NT2/D1 (cell line): ENCODE measurements around the gene FBXO48.

Source experiments
- SUZ12 ChIP-seq: IDR thresholded peaks from 2 replicates; pipeline ENCODE4 v1.6.1; 2011; ENCODE audit not compliant: insufficient read length, insufficient read depth; ENCODE audit errors: extremely low read depth
- YY1 ChIP-seq: IDR thresholded peaks from 2 replicates; pipeline ENCODE4 v1.6.1; 2011; ENCODE audit not compliant: insufficient read length, insufficient read depth
- ZNF274 ChIP-seq: IDR thresholded peaks from 2 replicates; pipeline ENCODE4 v1.6.1; 2011; ENCODE audit warnings: mild to moderate bottlenecking, low read depth, low read length

DNA sequence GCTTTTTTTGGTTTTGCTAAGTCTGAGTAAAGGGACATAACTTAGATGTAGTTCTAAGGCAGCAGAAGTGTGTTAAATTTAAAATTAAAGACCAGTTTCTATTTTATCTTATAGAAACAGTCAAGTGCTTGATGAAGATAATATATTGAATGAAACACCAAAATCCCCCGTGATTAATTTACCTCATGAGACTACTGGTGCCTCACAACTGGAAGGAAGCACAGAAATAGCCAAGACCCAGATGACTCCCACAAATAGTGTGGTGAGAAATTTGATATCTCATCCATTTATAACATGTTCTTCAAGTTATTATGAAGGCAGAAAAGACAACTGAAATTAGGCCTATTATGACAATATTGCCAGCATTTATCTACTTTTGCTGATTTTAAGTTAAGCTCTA, 45.9 kb upstream of the FBXO48 start:
- TF ChIP-seq YY1 = no peak
- TF ChIP-seq ZNF274 = no peak
- no peak for TF ChIP-seq SUZ12
